ENCODE data around the gene KRT1. TPM values are rescaled to one million over a fixed set of nuclear protein-coding genes. Genes with fewer than 3 reads are reported as not detected.

KRT1 gene
- total and polyA plus RNA-seq, 10 of the 15 experiments (the other 5 are each of a cell fraction or from before 2014, with no cell fraction given): not detected

DNA sequence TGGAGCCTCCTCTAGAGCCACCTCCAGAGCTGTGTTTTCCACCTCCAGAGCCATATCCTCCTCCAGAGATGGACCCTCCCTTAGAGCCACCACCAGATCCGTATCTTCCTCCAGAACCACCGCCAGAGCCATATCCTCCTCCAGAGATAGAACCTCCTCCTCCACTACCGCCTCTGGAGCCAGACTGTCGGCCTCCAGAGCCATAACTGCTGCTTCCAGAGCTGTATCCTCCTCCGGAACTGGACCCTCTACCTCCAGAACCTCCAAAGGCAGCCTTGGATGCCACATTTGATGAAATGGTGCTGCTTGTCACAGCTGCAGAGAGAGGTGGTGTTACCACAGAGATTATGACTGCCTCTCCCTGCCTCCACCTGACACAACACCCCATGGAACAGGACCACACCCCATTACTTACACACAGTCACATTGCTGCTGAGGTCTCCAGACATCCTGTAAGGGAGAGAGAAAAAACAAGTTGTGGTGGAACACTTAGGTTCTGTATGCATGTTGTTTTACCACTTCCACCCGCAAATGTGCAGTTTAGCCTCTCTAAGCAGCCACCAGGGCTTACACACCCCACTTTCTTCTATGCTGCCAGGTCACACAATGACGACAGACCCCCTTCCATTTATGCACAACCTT lies 35.0 kb downstream of the KRT1 start:
- no peaks in the 10 kb centered on the region for H3K79me2 ChIP-seq (ENCODE audit: control insufficient read depth, insufficient read depth, low read length)
- in situ Hi-C loops (cut with MboI) (no loop called here), intact Hi-C loops (cut with micrococcal nuclease; ENCODE audit: unreplicated experiment) (no loop called here)
- no TSS peak for BruUV-seq (replicated peaks)
- POLR2A ChIA-PET: no interaction called here
- H3K9ac ChIP-seq (ENCODE audit: control insufficient read depth, insufficient read depth, low read length): no peak overlapping the region
- H2AFZ ChIP-seq (ENCODE audit: control insufficient read depth, low read depth, low read length): no peak overlapping the region
- H3K4me1 ChIP-seq (ENCODE audit: control insufficient read depth, insufficient read depth, low read length): no peaks in the 10 kb centered on the region
- no peak for FAIRE-seq
- RAD21 ChIA-PET (ENCODE audit: unreplicated experiment): no interaction called here
- no peak overlapping the region for H3K4me3 ChIP-seq
- no peaks in the 10 kb centered on the region for H3K36me3 ChIP-seq (ENCODE audit: control insufficient read depth in 2 of 2, insufficient read depth in 2 of 2, low read length in 1 of 2)
- CTCF ChIA-PET: interaction anchor here (0.6 kb wide), 1 partner anchor 320 kb away, joined by 3 read pairs; no protein-coding TSS in a partner anchor
- H3K27ac ChIP-seq (ENCODE audit: control insufficient read depth, insufficient read depth): no peak overlapping the region
- no peak for DNase-seq (ENCODE audit: low read depth, low spot score)
- no peaks in the 10 kb centered on the region; the same call in 1 of the 2 replicates for H4K20me1 ChIP-seq (ENCODE audit: control insufficient read depth, insufficient read depth)
- peaks cover 2 to 3% of the 10 kb centered on the region in 2 experiments; a peak in 2 of 4 replicates for H3K27me3 ChIP-seq (replicated peaks in 1 of 2; ENCODE audit: control insufficient read depth in 2 of 2, insufficient read depth in 2 of 2, low read length in 1 of 2)
- ATAC-seq: no peak
- H3K4me2 ChIP-seq (ENCODE audit: control insufficient read depth, insufficient read depth): no peak overlapping the region
- no peaks in the 10 kb centered on the region for H3K9me3 ChIP-seq (replicated peaks; ENCODE audit: control insufficient read depth, insufficient read depth, low read length)
- SMC1A ChIA-PET (ENCODE audit: uncharacterized antibody, unreplicated experiment): no interaction called here
- WGBS (ENCODE audit: insufficient coverage, insufficient replicate concordance, low lambda C conversion rate, missing lambda C conversion rate): 0% methylated on average over 7 of the region's 7 CpGs
- TF ChIP-seq USF1 (IDR thresholded peaks at IDR 0.05; ENCODE audit: borderline replicate concordance, extremely low read length, insufficient read depth, low read depth, low read length) (no peak), IRF3 (IDR thresholded peaks at IDR 0.05) (no peak), SMARCA5 (IDR thresholded peaks at IDR 0.05) (no peak), TCF7 (IDR thresholded peaks at IDR 0.05; ENCODE audit: borderline replicate concordance) (no peak), BHLHE40 (IDR thresholded peaks at IDR 0.05; ENCODE audit: borderline replicate concordance in 1 of 2, low read depth in 2 of 2, low read length in 1 of 2) (no peak), KDM1A (IDR thresholded peaks at IDR 0.05; ENCODE audit: borderline replicate concordance) (no peak), HSF1 (IDR thresholded peaks at IDR 0.05; ENCODE audit: low read depth, low read length) (no peak), NRF1 (conservative IDR thresholded peaks at IDR 0.05; ENCODE audit: low read depth, low read length) (no peak), PML (IDR thresholded peaks at IDR 0.05; ENCODE audit: low read length) (no peak), TARDBP (IDR thresholded peaks at IDR 0.05; ENCODE audit: borderline replicate concordance) (no peak), CREM (IDR thresholded peaks at IDR 0.05; ENCODE audit: low read depth) (no peak), NR2F1 (conservative IDR thresholded peaks at IDR 0.05) (no peak), NFYB (IDR thresholded peaks at IDR 0.05; ENCODE audit: insufficient read depth, low read depth, low read length) (no peak), CHD1 (IDR thresholded peaks at IDR 0.05; ENCODE audit: low read depth, low read length) (no peak), DPF2 (IDR thresholded peaks at IDR 0.05) (no peak), ZNF217 (IDR thresholded peaks at IDR 0.05) (no peak)
- TF ChIP-seq, protein P1, sequence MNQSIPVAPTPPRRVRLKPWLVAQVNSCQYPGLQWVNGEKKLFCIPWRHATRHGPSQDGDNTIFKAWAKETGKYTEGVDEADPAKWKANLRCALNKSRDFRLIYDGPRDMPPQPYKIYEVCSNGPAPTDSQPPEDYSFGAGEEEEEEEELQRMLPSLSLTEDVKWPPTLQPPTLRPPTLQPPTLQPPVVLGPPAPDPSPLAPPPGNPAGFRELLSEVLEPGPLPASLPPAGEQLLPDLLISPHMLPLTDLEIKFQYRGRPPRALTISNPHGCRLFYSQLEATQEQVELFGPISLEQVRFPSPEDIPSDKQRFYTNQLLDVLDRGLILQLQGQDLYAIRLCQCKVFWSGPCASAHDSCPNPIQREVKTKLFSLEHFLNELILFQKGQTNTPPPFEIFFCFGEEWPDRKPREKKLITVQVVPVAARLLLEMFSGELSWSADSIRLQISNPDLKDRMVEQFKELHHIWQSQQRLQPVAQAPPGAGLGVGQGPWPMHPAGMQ (IDR thresholded peaks at IDR 0.05; ENCODE audit: borderline replicate concordance): no peak

Measured in GM12878 (cell line).